Keratinocyte (primary cell): ENCODE data around the gene CTTNBP2.

ENCODE experiments used
- EZH2 ChIP-seq: IDR thresholded peaks from one replicate; pipeline ENCODE4 v1.6.1; 2012; ENCODE audit warnings: inconsistent platforms, mild to moderate bottlenecking, low read length, moderate library complexity
- TF ChIP-seq, protein P1 (sequence below), 3 experiments: IDR thresholded peaks in 1 of 3; conservative IDR thresholded peaks in 1 of 3; optimal IDR thresholded peaks in 1 of 3; 2 replicates in 2 of 3; 3 replicates in 1 of 3; pipeline versions ENCODE3 to v1.5.1; 2011; ENCODE audit warnings: low read length in 3 of 3, mild to moderate bottlenecking in 3 of 3, moderate library complexity in 2 of 3, control low read depth in 1 of 3, inconsistent platforms in 1 of 3; ENCODE audit not compliant: insufficient read depth in 2 of 3; ENCODE audit errors: extremely low read depth in 1 of 3

DNA sequence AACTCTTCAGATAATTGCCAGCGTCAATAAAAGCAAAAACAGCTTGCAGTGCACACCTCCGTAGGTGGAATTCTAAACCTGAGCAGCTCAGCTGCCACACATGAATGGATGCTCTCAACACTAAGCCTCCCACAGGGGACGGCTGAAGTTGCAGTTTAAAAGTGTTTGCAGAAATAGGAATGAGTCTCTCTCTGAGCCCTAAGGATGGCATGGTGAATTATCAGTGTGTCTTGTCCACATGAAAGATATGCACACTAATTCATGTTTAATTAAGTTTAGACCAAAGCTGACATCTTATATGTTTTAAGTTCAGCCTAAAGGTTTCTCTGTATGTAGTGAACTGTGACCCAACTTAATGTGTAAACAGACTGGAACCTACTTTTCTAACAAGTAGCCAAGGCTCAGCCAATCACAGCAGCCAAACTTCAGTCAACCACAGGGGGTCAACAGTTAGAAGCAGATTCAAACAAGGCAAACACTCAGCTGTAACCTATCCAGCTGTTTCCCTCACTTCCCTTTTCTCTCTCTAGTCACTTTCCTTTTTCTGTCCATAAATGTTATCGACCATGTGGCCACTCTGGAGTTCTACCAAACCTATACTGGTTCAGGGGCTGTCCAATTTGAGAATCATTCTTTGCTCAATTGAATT is 38.1 kb downstream of the CTTNBP2 start:
- TF ChIP-seq, protein P1, sequence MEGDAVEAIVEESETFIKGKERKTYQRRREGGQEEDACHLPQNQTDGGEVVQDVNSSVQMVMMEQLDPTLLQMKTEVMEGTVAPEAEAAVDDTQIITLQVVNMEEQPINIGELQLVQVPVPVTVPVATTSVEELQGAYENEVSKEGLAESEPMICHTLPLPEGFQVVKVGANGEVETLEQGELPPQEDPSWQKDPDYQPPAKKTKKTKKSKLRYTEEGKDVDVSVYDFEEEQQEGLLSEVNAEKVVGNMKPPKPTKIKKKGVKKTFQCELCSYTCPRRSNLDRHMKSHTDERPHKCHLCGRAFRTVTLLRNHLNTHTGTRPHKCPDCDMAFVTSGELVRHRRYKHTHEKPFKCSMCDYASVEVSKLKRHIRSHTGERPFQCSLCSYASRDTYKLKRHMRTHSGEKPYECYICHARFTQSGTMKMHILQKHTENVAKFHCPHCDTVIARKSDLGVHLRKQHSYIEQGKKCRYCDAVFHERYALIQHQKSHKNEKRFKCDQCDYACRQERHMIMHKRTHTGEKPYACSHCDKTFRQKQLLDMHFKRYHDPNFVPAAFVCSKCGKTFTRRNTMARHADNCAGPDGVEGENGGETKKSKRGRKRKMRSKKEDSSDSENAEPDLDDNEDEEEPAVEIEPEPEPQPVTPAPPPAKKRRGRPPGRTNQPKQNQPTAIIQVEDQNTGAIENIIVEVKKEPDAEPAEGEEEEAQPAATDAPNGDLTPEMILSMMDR (optimal IDR thresholded peaks at IDR 0.05 in 1 of 3, IDR thresholded peaks at IDR 0.05 in 1 of 3, conservative IDR thresholded peaks at IDR 0.05 in 1 of 3; ENCODE audit: extremely low read depth in 1 of 3, insufficient read depth in 2 of 3, low read length in 3 of 3) = no peak
- TF ChIP-seq EZH2 = no peak
